K562 (cell line): ENCODE measurements around the gene NUDT22. TPM values are rescaled to one million over a fixed set of nuclear protein-coding genes. Genes with fewer than 3 reads are reported as not detected.

Experiments used
- NFE2 ChIP-seq: IDR thresholded peaks from 2 replicates; pipeline ENCODE4 v1.6.1; 2014; ENCODE audit warnings: antibody characterized with exemption, low read depth
- NR2C1 ChIP-seq, 2 experiments: fragments of 450-650 bp; IDR thresholded peaks; 2 replicates each; pipeline ENCODE4 v1.6.1; 2017; ENCODE audit warnings: mild to moderate bottlenecking in 2 of 2, antibody characterized with exemption in 1 of 2, inconsistent platforms in 1 of 2, missing compliant biosample characterization in 1 of 2, missing genetic modification characterization in 1 of 2
- PURB ChIP-seq: sonication (generic); formaldehyde crosslinking; IDR thresholded peaks from 2 replicates; pipeline ENCODE4 v1.9.0; 2021; ENCODE audit warnings: low read depth, mild to moderate bottlenecking, missing genetic modification reagents
- RAD21 ChIP-seq, 2 experiments: fragments of 250-450 bp in 1 of 2; fragments of 450-650 bp in 1 of 2; sonication (Bioruptor Pico) in 1 of 2; formaldehyde crosslinking in 1 of 2; IDR thresholded peaks in 1 of 2; conservative IDR thresholded peaks in 1 of 2; 2 replicates each; pipeline versions ENCODE4 v1.4.0 to v1.8.0; 2020 to 2022; ENCODE audit warnings: mild to moderate bottlenecking in 2 of 2, moderate library complexity in 1 of 2
- ZNF165 ChIP-seq: fragments of 250-450 bp; sonication (Bioruptor Pico); IDR thresholded peaks from 2 replicates; pipeline ENCODE4 v1.4.0; 2020; ENCODE audit warnings: borderline replicate concordance
- ZNF561 ChIP-seq: fragments of 450-650 bp; formaldehyde crosslinking; conservative IDR thresholded peaks from 2 replicates; pipeline ENCODE4 v1.4.0; 2020; ENCODE audit warnings: mild to moderate bottlenecking, moderate library complexity
- polyA plus RNA-seq, 8 experiments: library from polyadenylated mRNA; depleted of rRNA in 4 of 8; stranded (reverse) in 5 of 8; unstranded in 3 of 8; fragments of >200 nt; fragmentation: Nextera tagmentation in 2 of 8; fragmentation: Illumina TruSeq in 1 of 8; extraction: Ambion mirVana in 2 of 8; extraction: Trizol in 1 of 8; gene quantifications; 2 replicates each; pipeline versions ENCODE4 v1.2.1 to v1.2.3, GENCODE V29; 2011 to 2014; ENCODE audit warnings: inconsistent platforms in 1 of 8, missing spikeins in 1 of 8
- total RNA-seq, 7 experiments: library from RNA; depleted of rRNA in 6 of 7; stranded (reverse); fragments of >200 nt in 6 of 7; fragmentation: Illumina TruSeq in 2 of 7; extraction: Trizol in 2 of 7; gene quantifications; 2 replicates each; pipeline versions ENCODE4 v1.2.1 to v1.2.3, GENCODE V29; 2011 to 2021; ENCODE audit warnings: low replicate concordance in 1 of 7
- TF ChIP-seq, protein P1 (sequence below): fragments of 450-650 bp; IDR thresholded peaks from 2 replicates; pipeline ENCODE4 v1.6.1; 2016; ENCODE audit warnings: mild to moderate bottlenecking, moderate library complexity
- TF ChIP-seq, protein P2 (sequence below): fragments of 450-650 bp; conservative IDR thresholded peaks from 2 replicates; pipeline ENCODE4 v1.6.1; 2016; ENCODE audit warnings: missing genetic modification characterization, low read depth, mild to moderate bottlenecking, control low read depth, missing compliant biosample characterization
- TF ChIP-seq, protein P3 (sequence below): fragments of 250-450 bp; sonication (Bioruptor Pico); IDR thresholded peaks from 2 replicates; pipeline ENCODE4 v1.8.0; 2021; ENCODE audit warnings: borderline replicate concordance, mild to moderate bottlenecking, moderate library complexity; ENCODE audit not compliant: poor library complexity, severe bottlenecking
- TF ChIP-seq, protein P4 (sequence below): fragments of 450-650 bp; IDR thresholded peaks from 2 replicates; pipeline ENCODE4 v1.6.1; 2016; ENCODE audit warnings: missing biosample characterization, missing genetic modification characterization

Gene NUDT22
- total and polyA plus RNA-seq, 9 of the 15 experiments (the other 6 are each of a cell fraction or from before 2014, with no cell fraction given): 6.3 to 92.6 (median 37.4) TPM

DNA sequence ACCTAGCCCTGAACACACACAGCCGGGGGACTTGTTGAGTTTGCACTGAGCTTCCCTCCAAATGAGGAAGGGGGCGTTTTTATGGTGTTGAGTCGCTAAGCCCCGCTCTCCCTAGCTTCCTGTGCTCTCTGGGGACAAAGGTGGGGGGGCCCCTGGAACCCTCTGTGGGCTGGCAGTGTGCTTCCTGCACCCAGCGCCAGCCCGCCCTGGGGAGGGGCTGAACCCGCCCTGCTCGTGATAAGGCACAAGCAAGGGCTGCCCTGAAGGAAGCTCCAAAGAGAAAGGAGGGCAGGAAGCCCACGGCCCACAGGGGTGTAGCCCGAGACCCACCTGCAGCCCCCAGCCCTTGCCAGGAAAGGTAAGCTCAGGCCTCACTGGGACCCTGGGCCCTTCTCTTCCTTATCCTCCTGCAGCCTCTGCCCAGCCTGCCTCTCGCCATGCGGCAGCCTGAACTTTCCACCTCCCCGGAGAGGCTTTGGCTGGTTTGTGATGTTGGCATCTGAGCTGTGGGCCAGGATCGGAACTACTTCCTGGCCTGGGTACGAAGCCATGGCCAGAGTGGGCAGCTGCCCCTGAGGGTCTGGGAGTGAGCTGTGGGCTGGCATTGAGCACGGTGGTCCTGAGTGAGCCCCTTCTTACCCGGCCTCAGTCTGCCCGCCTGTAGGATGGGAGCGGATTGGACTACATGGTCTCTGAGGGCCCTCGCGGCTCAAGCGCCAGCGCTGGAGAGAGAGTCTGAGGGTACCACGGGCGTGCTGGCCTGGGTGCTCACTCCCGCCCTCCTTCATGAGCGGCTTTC, 19.4 kb upstream of the NUDT22 start, which contains the start of gene FERMT3 (continued):
- TF ChIP-seq, protein P1, sequence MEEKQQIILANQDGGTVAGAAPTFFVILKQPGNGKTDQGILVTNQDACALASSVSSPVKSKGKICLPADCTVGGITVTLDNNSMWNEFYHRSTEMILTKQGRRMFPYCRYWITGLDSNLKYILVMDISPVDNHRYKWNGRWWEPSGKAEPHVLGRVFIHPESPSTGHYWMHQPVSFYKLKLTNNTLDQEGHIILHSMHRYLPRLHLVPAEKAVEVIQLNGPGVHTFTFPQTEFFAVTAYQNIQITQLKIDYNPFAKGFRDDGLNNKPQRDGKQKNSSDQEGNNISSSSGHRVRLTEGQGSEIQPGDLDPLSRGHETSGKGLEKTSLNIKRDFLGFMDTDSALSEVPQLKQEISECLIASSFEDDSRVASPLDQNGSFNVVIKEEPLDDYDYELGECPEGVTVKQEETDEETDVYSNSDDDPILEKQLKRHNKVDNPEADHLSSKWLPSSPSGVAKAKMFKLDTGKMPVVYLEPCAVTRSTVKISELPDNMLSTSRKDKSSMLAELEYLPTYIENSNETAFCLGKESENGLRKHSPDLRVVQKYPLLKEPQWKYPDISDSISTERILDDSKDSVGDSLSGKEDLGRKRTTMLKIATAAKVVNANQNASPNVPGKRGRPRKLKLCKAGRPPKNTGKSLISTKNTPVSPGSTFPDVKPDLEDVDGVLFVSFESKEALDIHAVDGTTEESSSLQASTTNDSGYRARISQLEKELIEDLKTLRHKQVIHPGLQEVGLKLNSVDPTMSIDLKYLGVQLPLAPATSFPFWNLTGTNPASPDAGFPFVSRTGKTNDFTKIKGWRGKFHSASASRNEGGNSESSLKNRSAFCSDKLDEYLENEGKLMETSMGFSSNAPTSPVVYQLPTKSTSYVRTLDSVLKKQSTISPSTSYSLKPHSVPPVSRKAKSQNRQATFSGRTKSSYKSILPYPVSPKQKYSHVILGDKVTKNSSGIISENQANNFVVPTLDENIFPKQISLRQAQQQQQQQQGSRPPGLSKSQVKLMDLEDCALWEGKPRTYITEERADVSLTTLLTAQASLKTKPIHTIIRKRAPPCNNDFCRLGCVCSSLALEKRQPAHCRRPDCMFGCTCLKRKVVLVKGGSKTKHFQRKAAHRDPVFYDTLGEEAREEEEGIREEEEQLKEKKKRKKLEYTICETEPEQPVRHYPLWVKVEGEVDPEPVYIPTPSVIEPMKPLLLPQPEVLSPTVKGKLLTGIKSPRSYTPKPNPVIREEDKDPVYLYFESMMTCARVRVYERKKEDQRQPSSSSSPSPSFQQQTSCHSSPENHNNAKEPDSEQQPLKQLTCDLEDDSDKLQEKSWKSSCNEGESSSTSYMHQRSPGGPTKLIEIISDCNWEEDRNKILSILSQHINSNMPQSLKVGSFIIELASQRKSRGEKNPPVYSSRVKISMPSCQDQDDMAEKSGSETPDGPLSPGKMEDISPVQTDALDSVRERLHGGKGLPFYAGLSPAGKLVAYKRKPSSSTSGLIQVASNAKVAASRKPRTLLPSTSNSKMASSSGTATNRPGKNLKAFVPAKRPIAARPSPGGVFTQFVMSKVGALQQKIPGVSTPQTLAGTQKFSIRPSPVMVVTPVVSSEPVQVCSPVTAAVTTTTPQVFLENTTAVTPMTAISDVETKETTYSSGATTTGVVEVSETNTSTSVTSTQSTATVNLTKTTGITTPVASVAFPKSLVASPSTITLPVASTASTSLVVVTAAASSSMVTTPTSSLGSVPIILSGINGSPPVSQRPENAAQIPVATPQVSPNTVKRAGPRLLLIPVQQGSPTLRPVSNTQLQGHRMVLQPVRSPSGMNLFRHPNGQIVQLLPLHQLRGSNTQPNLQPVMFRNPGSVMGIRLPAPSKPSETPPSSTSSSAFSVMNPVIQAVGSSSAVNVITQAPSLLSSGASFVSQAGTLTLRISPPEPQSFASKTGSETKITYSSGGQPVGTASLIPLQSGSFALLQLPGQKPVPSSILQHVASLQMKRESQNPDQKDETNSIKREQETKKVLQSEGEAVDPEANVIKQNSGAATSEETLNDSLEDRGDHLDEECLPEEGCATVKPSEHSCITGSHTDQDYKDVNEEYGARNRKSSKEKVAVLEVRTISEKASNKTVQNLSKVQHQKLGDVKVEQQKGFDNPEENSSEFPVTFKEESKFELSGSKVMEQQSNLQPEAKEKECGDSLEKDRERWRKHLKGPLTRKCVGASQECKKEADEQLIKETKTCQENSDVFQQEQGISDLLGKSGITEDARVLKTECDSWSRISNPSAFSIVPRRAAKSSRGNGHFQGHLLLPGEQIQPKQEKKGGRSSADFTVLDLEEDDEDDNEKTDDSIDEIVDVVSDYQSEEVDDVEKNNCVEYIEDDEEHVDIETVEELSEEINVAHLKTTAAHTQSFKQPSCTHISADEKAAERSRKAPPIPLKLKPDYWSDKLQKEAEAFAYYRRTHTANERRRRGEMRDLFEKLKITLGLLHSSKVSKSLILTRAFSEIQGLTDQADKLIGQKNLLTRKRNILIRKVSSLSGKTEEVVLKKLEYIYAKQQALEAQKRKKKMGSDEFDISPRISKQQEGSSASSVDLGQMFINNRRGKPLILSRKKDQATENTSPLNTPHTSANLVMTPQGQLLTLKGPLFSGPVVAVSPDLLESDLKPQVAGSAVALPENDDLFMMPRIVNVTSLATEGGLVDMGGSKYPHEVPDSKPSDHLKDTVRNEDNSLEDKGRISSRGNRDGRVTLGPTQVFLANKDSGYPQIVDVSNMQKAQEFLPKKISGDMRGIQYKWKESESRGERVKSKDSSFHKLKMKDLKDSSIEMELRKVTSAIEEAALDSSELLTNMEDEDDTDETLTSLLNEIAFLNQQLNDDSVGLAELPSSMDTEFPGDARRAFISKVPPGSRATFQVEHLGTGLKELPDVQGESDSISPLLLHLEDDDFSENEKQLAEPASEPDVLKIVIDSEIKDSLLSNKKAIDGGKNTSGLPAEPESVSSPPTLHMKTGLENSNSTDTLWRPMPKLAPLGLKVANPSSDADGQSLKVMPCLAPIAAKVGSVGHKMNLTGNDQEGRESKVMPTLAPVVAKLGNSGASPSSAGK: 0 out of 2 replicates have a peak, but pooled peaks have one; percentile 17
- TF ChIP-seq, protein P2, sequence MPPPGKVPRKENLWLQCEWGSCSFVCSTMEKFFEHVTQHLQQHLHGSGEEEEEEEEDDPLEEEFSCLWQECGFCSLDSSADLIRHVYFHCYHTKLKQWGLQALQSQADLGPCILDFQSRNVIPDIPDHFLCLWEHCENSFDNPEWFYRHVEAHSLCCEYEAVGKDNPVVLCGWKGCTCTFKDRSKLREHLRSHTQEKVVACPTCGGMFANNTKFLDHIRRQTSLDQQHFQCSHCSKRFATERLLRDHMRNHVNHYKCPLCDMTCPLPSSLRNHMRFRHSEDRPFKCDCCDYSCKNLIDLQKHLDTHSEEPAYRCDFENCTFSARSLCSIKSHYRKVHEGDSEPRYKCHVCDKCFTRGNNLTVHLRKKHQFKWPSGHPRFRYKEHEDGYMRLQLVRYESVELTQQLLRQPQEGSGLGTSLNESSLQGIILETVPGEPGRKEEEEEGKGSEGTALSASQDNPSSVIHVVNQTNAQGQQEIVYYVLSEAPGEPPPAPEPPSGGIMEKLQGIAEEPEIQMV (tag): 0 out of 2 replicates have a peak, but pooled peaks have one; percentile 21
- TF ChIP-seq NR2C1 (IDR thresholded peaks at IDR 0.05): no peak
- peak; percentile 25; the same call in 1 of the 2 replicates for TF ChIP-seq NR2C1 (tag; IDR thresholded peaks at IDR 0.05)
- TF ChIP-seq NFE2: no peak
- TF ChIP-seq, protein P3, sequence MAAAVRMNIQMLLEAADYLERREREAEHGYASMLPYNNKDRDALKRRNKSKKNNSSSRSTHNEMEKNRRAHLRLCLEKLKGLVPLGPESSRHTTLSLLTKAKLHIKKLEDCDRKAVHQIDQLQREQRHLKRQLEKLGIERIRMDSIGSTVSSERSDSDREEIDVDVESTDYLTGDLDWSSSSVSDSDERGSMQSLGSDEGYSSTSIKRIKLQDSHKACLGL: no peak
- TF ChIP-seq RAD21 (CRISPR knock-in tag; conservative IDR thresholded peaks at IDR 0.05 in 1 of 2, IDR thresholded peaks at IDR 0.05 in 1 of 2): peak in 1 of 2 experiments; percentile 11; a peak in 1 of 4 replicates
- no peak for TF ChIP-seq PURB
- no peak for TF ChIP-seq ZNF561
- no peak for TF ChIP-seq ZNF165 (CRISPR knock-in tag)
- TF ChIP-seq, protein P4, sequence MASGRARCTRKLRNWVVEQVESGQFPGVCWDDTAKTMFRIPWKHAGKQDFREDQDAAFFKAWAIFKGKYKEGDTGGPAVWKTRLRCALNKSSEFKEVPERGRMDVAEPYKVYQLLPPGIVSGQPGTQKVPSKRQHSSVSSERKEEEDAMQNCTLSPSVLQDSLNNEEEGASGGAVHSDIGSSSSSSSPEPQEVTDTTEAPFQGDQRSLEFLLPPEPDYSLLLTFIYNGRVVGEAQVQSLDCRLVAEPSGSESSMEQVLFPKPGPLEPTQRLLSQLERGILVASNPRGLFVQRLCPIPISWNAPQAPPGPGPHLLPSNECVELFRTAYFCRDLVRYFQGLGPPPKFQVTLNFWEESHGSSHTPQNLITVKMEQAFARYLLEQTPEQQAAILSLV (tag): no peak
